ES-I3 (cell line): ENCODE measurements around the gene FAM185A.

Experiments
- H3K36me3 ChIP-seq: 2 replicates; pipeline ENCODE4 v1.6.1; 2013; ENCODE audit warnings: mild to moderate bottlenecking, low read length, control low read depth, moderate library complexity; ENCODE audit not compliant: insufficient read depth
- H3K4me1 ChIP-seq: 2 replicates; pipeline ENCODE4 v1.6.1; 2013; ENCODE audit warnings: mild to moderate bottlenecking, control low read depth, low read length; ENCODE audit not compliant: insufficient read depth
- H3K9ac ChIP-seq: 2 replicates; pipeline ENCODE4 v1.6.1; 2013; ENCODE audit warnings: low read depth, mild to moderate bottlenecking, low read length, moderate library complexity
- H3K9me3 ChIP-seq: 2 replicates; pipeline ENCODE4 v1.6.1; 2013; ENCODE audit warnings: mild to moderate bottlenecking, low read length, moderate library complexity; ENCODE audit not compliant: control insufficient read depth, insufficient read depth

Gene FAM185A

GRCh38 chr7:102810916-102811315 lies 62.1 kb downstream of the FAM185A start:
- no peak overlapping the region for H3K9ac ChIP-seq
- no peaks in the 10 kb centered on the region for H3K4me1 ChIP-seq
- no peaks in the 10 kb centered on the region for H3K9me3 ChIP-seq
- no peaks in the 10 kb centered on the region for H3K36me3 ChIP-seq

- Histone ChIP-seq H3K4me1 (no peaks in the 10 kb centered on the region), H3K9ac (no peak overlapping the region)
These were observed 63.3 kb downstream of the FAM185A start for GRCh38 chr7:102811942-102812678.

GRCh38 chr7:102813191-102814024 lies 64.6 kb downstream of the FAM185A start:
- Histone ChIP-seq H3K36me3 (no peaks in the 10 kb centered on the region), H3K4me1 (no peaks in the 10 kb centered on the region), H3K9ac (no peak overlapping the region), H3K9me3 (no peaks in the 10 kb centered on the region)

More at GRCh38 chr7:102811942-102812678, 63.3 kb downstream of the FAM185A start:
- Histone ChIP-seq H3K36me3 (no peaks in the 10 kb centered on the region), H3K9me3 (no peaks in the 10 kb centered on the region)

GRCh38 chr7:102814025-102814471 lies 65.2 kb downstream of the FAM185A start:
- H3K36me3 ChIP-seq, result no peaks in the 10 kb centered on the region
- no peak overlapping the region for H3K9ac ChIP-seq
- H3K9me3 ChIP-seq, result no peaks in the 10 kb centered on the region
- no peaks in the 10 kb centered on the region for H3K4me1 ChIP-seq

- Histone ChIP-seq H3K9me3 (no peaks in the 10 kb centered on the region), H3K36me3 (no peaks in the 10 kb centered on the region; the same call in 1 of the 2 replicates), H3K9ac (no peak overlapping the region), H3K4me1 (no peaks in the 10 kb centered on the region)
These were observed 69.1 kb downstream of the FAM185A start for GRCh38 chr7:102817616-102818573.

GRCh38 chr7:102819151-102819550 lies 70.4 kb downstream of the FAM185A start:
- no peaks in the 10 kb centered on the region for H3K4me1 ChIP-seq
- H3K36me3 ChIP-seq, result no peaks in the 10 kb centered on the region; the same call in 1 of the 2 replicates
- no peak overlapping the region for H3K9ac ChIP-seq
- no peaks in the 10 kb centered on the region for H3K9me3 ChIP-seq

GRCh38 chr7:102821994-102822747 lies 73.4 kb downstream of the FAM185A start:
- Histone ChIP-seq H3K9ac (no peak overlapping the region), H3K4me1 (no peaks in the 10 kb centered on the region), H3K9me3 (no peaks in the 10 kb centered on the region), H3K36me3 (no peaks in the 10 kb centered on the region; the same call in 1 of the 2 replicates)

GRCh38 chr7:102823390-102824119 lies 74.8 kb downstream of the FAM185A start:
- Histone ChIP-seq H3K9ac (no peak overlapping the region), H3K36me3 (no peaks in the 10 kb centered on the region; the same call in 1 of the 2 replicates), H3K4me1 (no peaks in the 10 kb centered on the region), H3K9me3 (no peaks in the 10 kb centered on the region)

- Histone ChIP-seq H3K4me1 (peaks cover 11% of the 10 kb centered on the region), H3K36me3 (no peaks in the 10 kb centered on the region), H3K9me3 (no peaks in the 10 kb centered on the region), H3K9ac (no peak overlapping the region)
These were observed 79.5 kb downstream of the FAM185A start for GRCh38 chr7:102828286-102828685.

GRCh38 chr7:102829075-102829474 lies 80.3 kb downstream of the FAM185A start:
- no peak overlapping the region for H3K9ac ChIP-seq
- no peaks in the 10 kb centered on the region for H3K9me3 ChIP-seq
- H3K36me3 ChIP-seq, result no peaks in the 10 kb centered on the region
- peaks cover 11% of the 10 kb centered on the region for H3K4me1 ChIP-seq

- Histone ChIP-seq H3K9me3 (no peaks in the 10 kb centered on the region), H3K4me1 (peaks cover 11% of the 10 kb centered on the region), H3K9ac (no peak overlapping the region), H3K36me3 (no peaks in the 10 kb centered on the region)
These were observed 81.4 kb downstream of the FAM185A start for GRCh38 chr7:102830197-102830596.

GRCh38 chr7:102832674-102833073 lies 83.9 kb downstream of the FAM185A start:
- H3K9ac ChIP-seq, result no peak overlapping the region
- H3K9me3 ChIP-seq, result no peaks in the 10 kb centered on the region
- peaks cover 11% of the 10 kb centered on the region for H3K4me1 ChIP-seq
- H3K36me3 ChIP-seq, result no peaks in the 10 kb centered on the region

- no peaks in the 10 kb centered on the region for H3K36me3 ChIP-seq
- peaks cover 11% of the 10 kb centered on the region for H3K4me1 ChIP-seq
- no peak overlapping the region for H3K9ac ChIP-seq
- no peaks in the 10 kb centered on the region for H3K9me3 ChIP-seq
These were observed 84.5 kb downstream of the FAM185A start for GRCh38 chr7:102833343-102833742.
